WTC11 (cell line): Measurements from ENCODE around the gene FAR2. TPM values are rescaled to one million over a fixed set of nuclear protein-coding genes. Genes with fewer than 3 reads are reported as not detected.

ENCODE experiments used
- ATAC-seq: fragments of 200-7000 bp; cut with Tn5 transposase; 2 replicates; pipeline ENCODE4 v1.10.0; 2021; ENCODE audit warnings: mild to moderate bottlenecking, moderate library complexity
- CTCF ChIA-PET: fragments of 300-600 bp; sonication (Branson Sonifier 250); formaldehyde crosslinking; loops from one replicate; lab custom pipeline; 2021; ENCODE audit warnings: antibody characterized with exemption; lab: Charles Lee
- POLR2A ChIA-PET: fragments of 350-600 bp; sonication (Branson Sonifier 250); formaldehyde crosslinking; loops from one replicate; lab custom pipeline; 2021; ENCODE audit warnings: antibody characterized with exemption; lab: Charles Lee
- DNase-seq: peaks from one replicate; pipeline ENCODE4 v3.0.0; 2021; ENCODE audit warnings: low spot score
- H3K27ac Mint-ChIP-seq: 2 replicates; pipeline ENCODE4 v1.8.0; 2021; ENCODE audit warnings: mixed read lengths
- H3K27me3 Mint-ChIP-seq: 2 replicates; pipeline ENCODE4 v1.8.0; 2021; ENCODE audit warnings: low read depth, mild to moderate bottlenecking, moderate library complexity, mixed read lengths
- H3K36me3 Mint-ChIP-seq: 2 replicates; pipeline ENCODE4 v1.8.0; 2021; ENCODE audit warnings: mixed read lengths
- H3K4me1 Mint-ChIP-seq: 2 replicates; pipeline ENCODE4 v1.8.0; 2022; ENCODE audit warnings: mixed read lengths
- H3K4me3 Mint-ChIP-seq: 2 replicates; pipeline ENCODE4 v1.8.0; 2021; ENCODE audit warnings: mild to moderate bottlenecking, moderate library complexity, mixed read lengths
- H3K9me3 Mint-ChIP-seq: 2 replicates; pipeline ENCODE4 v1.8.0; 2021; ENCODE audit warnings: mixed read lengths
- AFF4 ChIP-seq: sonication (generic); formaldehyde crosslinking; IDR thresholded peaks from 2 replicates; pipeline ENCODE4 v1.8.1; 2023; ENCODE audit warnings: mild to moderate bottlenecking, missing genetic modification reagents, borderline replicate concordance
- ATF2 ChIP-seq: sonication (generic); formaldehyde crosslinking; IDR thresholded peaks from 2 replicates; pipeline ENCODE4 v1.8.1; 2022; ENCODE audit warnings: low read depth, missing genetic modification reagents, borderline replicate concordance
- CTCF ChIP-seq: fragments of 200-600 bp; IDR thresholded peaks from 2 replicates; pipeline ENCODE4 v1.8.0; 2022; ENCODE audit warnings: antibody characterized with exemption
- E2F1 ChIP-seq: sonication (generic); formaldehyde crosslinking; IDR thresholded peaks from 2 replicates; pipeline ENCODE4 v1.8.0; 2022; ENCODE audit warnings: mild to moderate bottlenecking, missing genetic modification reagents
- GRHL2 ChIP-seq: fragments of 250-450 bp; sonication (Bioruptor Pico); IDR thresholded peaks from 2 replicates; pipeline ENCODE4 v1.8.0; 2022; ENCODE audit warnings: mild to moderate bottlenecking, moderate library complexity; ENCODE audit not compliant: insufficient replicate concordance, severe bottlenecking
- HMGA2 ChIP-seq: fragments of 250-450 bp; sonication (Bioruptor Pico); IDR thresholded peaks from 2 replicates; pipeline ENCODE4 v1.4.0; 2021; ENCODE audit warnings: mild to moderate bottlenecking, moderate library complexity
- JAZF1 ChIP-seq: fragments of 250-450 bp; sonication (Bioruptor Pico); IDR thresholded peaks from 2 replicates; pipeline ENCODE4 v1.9.0; 2021; ENCODE audit warnings: moderate library complexity, mild to moderate bottlenecking, inconsistent platforms
- MAX ChIP-seq: sonication (generic); formaldehyde crosslinking; IDR thresholded peaks from 2 replicates; pipeline ENCODE4 v1.8.0; 2022; ENCODE audit warnings: mild to moderate bottlenecking, missing genetic modification reagents
- NFE2L1 ChIP-seq: sonication (generic); formaldehyde crosslinking; IDR thresholded peaks from 2 replicates; pipeline ENCODE4 v1.8.1; 2023; ENCODE audit warnings: missing genetic modification reagents
- PRDM15 ChIP-seq: sonication (generic); formaldehyde crosslinking; IDR thresholded peaks from 2 replicates; pipeline ENCODE4 v1.8.0; 2022; ENCODE audit warnings: missing genetic modification reagents
- SMAD3 ChIP-seq: sonication (generic); formaldehyde crosslinking; IDR thresholded peaks from 2 replicates; pipeline ENCODE4 v1.8.0; 2022; ENCODE audit warnings: missing genetic modification reagents, mild to moderate bottlenecking, borderline replicate concordance
- TCF7 ChIP-seq: sonication (generic); formaldehyde crosslinking; IDR thresholded peaks from 2 replicates; pipeline ENCODE4 v1.8.0; 2022; ENCODE audit warnings: mild to moderate bottlenecking, low read depth, missing genetic modification reagents, moderate library complexity
- TP53 ChIP-seq: sonication (generic); formaldehyde crosslinking; IDR thresholded peaks from 2 replicates; pipeline ENCODE4 v1.8.1; 2023; ENCODE audit warnings: mild to moderate bottlenecking, missing genetic modification reagents
- ZNF219 ChIP-seq: sonication (generic); formaldehyde crosslinking; IDR thresholded peaks from 2 replicates; pipeline ENCODE4 v1.8.0; 2023; ENCODE audit warnings: missing genetic modification reagents, mild to moderate bottlenecking, borderline replicate concordance
- ZNF423 ChIP-seq: fragments of 250-450 bp; sonication (Bioruptor Pico); IDR thresholded peaks from 2 replicates; pipeline ENCODE4 v2.1.2; 2022; ENCODE audit warnings: mild to moderate bottlenecking, moderate library complexity
- ZNF425 ChIP-seq: fragments of 250-450 bp; sonication (Bioruptor Pico); conservative IDR thresholded peaks from 2 replicates; pipeline ENCODE4 v1.9.0; 2021; ENCODE audit warnings: mild to moderate bottlenecking
- ZNF532 ChIP-seq: fragments of 250-450 bp; sonication (Bioruptor Pico); IDR thresholded peaks from 2 replicates; pipeline ENCODE4 v1.9.0; 2021; ENCODE audit warnings: mild to moderate bottlenecking, borderline replicate concordance
- total RNA-seq: library from RNA; stranded (reverse); gene quantifications from 3 replicates; pipeline ENCODE4 v1.2.3, GENCODE V29; 2021

Gene FAR2
- total RNA-seq, 1 experiment from 2014 or later: 20.0 TPM

GRCh38 chr12:29191267-29191850, 42.3 kb downstream of the FAR2 start (continued):
- TF ChIP-seq ATF2 (CRISPR knock-in tag) (no peak), GRHL2 (CRISPR knock-in tag) (no peak), E2F1 (no peak), SMAD3 (no peak), HMGA2 (no peak), CTCF (no peak), PRDM15 (no peak), TCF7 (no peak), TP53 (CRISPR knock-in tag) (no peak)

- H3K27ac Mint-ChIP-seq: no peak overlapping the region
- POLR2A ChIA-PET: no interaction called here
- peaks cover 17% of the 10 kb centered on the region for H3K36me3 Mint-ChIP-seq
- DNase-seq (no peak), ATAC-seq (no peak)
- H3K27me3 Mint-ChIP-seq: peaks cover 86% of the 10 kb centered on the region
- H3K4me3 Mint-ChIP-seq: no peak overlapping the region
- H3K9me3 Mint-ChIP-seq: peaks cover 18% of the 10 kb centered on the region
- peaks cover 9% of the 10 kb centered on the region for H3K4me1 Mint-ChIP-seq
- CTCF ChIA-PET: no interaction called here
- TF ChIP-seq HMGA2 (no peak), SMAD3 (no peak), ZNF219 (no peak), NFE2L1 (CRISPR knock-in tag) (no peak), ZNF532 (no peak), JAZF1 (no peak), ZNF425 (CRISPR knock-in tag) (no peak), ZNF423 (no peak), MAX (no peak), AFF4 (no peak)
Measured at GRCh38 chr12:29198901-29199300, 49.8 kb downstream of the FAR2 start.
